ENCODE results near the gene ACYP1.

The ACYP1 gene

GRCh38 chr14:75088566-75089373 lies 24.9 kb upstream of the ACYP1 start:
- Histone ChIP-seq H3K36me3 (ENCODE audit: control insufficient read depth in 1 of 2, insufficient read depth in 2 of 2, low read length in 2 of 2) (peaks cover 43 to 71% of the 10 kb centered on the region in 2 donors), H3K27me3 (ENCODE audit: low read depth, low read length) (no peaks in the 10 kb centered on the region), H3K4me3 (ENCODE audit: low read depth in 1 of 2, low read length in 2 of 2) (no peak overlapping the region), H3K9me3 (ENCODE audit: control insufficient read depth in 1 of 2, low read length in 2 of 2) (no peaks in the 10 kb centered on the region), H3K4me1 (ENCODE audit: control insufficient read depth in 1 of 2, insufficient read depth in 2 of 2, low read length in 2 of 2) (no peaks in the 10 kb centered on the region), H3K27ac (ENCODE audit: low read length) (no peak overlapping the region)

GRCh38 chr14:75088153-75088552 lies 24.3 kb upstream of the ACYP1 start:
- Histone ChIP-seq H3K4me3 (ENCODE audit: low read depth in 1 of 2, low read length in 2 of 2) (no peak overlapping the region), H3K27me3 (ENCODE audit: low read depth, low read length) (no peaks in the 10 kb centered on the region), H3K9me3 (ENCODE audit: control insufficient read depth in 1 of 2, low read length in 2 of 2) (no peaks in the 10 kb centered on the region), H3K4me1 (ENCODE audit: control insufficient read depth in 1 of 2, insufficient read depth in 2 of 2, low read length in 2 of 2) (no peaks in the 10 kb centered on the region), H3K27ac (ENCODE audit: low read length) (no peak overlapping the region), H3K36me3 (ENCODE audit: control insufficient read depth in 1 of 2, insufficient read depth in 2 of 2, low read length in 2 of 2) (peaks cover 46 to 74% of the 10 kb centered on the region in 2 donors)

DNA sequence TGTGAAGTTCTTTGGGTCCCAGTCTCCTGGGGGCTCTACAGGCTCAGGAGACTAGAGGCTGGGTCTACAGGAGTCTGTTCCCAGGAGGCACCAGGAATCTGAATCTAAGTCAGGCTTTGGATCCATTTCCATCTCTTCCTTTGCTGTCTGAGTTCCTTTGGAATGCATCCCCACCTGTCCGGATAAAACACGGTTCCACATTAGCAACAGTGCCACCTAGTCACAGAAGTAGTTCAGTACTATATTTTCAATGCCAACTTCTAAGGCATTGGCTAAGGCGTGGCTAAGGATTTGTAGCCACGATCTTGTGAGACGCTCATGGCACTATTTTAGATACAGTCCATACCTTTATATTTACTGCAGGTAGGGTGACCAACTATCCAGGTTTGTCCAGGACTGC lies 20.7 kb upstream of the ACYP1 start:
- H3K27ac ChIP-seq (ENCODE audit: low read length) = no peak overlapping the region
- H3K4me3 ChIP-seq (ENCODE audit: low read depth in 1 of 2, low read length in 2 of 2) = no peak overlapping the region
- H3K9me3 ChIP-seq (ENCODE audit: control insufficient read depth in 1 of 2, low read length in 2 of 2) = no peaks in the 10 kb centered on the region
- H3K4me1 ChIP-seq (ENCODE audit: control insufficient read depth in 1 of 2, insufficient read depth in 2 of 2, low read length in 2 of 2) = peaks cover 0 to 18% of the 10 kb centered on the region in 2 donors
- H3K36me3 ChIP-seq (ENCODE audit: control insufficient read depth in 1 of 2, insufficient read depth in 2 of 2, low read length in 2 of 2) = peaks cover 51 to 58% of the 10 kb centered on the region in 2 donors
- no peaks in the 10 kb centered on the region for H3K27me3 ChIP-seq (ENCODE audit: low read depth, low read length)

DNA sequence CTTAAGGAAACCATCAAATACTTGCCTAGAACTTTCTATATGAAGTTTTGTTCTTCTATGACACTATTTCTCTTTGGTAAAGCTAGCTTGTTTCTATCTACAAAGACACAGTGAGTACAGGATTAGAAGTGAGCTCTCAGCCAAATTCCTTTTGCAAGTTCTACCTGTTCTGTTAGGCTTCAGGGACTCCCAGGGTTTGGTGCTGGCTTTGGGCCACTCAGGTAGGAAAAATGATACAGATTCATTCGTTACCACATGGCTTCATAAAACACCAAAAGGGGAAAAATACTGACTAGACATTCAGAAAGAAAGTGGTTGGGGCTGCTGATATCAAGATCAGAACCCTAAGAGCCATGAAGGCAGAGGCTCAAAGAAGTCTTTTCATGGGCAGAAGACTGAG lies 19.4 kb upstream of the ACYP1 start:
- Histone ChIP-seq H3K27me3 (ENCODE audit: low read depth, low read length) (no peaks in the 10 kb centered on the region), H3K9me3 (ENCODE audit: control insufficient read depth in 1 of 2, low read length in 2 of 2) (no peaks in the 10 kb centered on the region), H3K4me3 (ENCODE audit: low read depth in 1 of 2, low read length in 2 of 2) (no peak overlapping the region), H3K27ac (ENCODE audit: low read length) (no peak overlapping the region), H3K4me1 (ENCODE audit: control insufficient read depth in 1 of 2, insufficient read depth in 2 of 2, low read length in 2 of 2) (peaks cover 0 to 20% of the 10 kb centered on the region in 2 donors), H3K36me3 (ENCODE audit: control insufficient read depth in 1 of 2, insufficient read depth in 2 of 2, low read length in 2 of 2) (peaks cover 50 to 57% of the 10 kb centered on the region in 2 donors)

DNA sequence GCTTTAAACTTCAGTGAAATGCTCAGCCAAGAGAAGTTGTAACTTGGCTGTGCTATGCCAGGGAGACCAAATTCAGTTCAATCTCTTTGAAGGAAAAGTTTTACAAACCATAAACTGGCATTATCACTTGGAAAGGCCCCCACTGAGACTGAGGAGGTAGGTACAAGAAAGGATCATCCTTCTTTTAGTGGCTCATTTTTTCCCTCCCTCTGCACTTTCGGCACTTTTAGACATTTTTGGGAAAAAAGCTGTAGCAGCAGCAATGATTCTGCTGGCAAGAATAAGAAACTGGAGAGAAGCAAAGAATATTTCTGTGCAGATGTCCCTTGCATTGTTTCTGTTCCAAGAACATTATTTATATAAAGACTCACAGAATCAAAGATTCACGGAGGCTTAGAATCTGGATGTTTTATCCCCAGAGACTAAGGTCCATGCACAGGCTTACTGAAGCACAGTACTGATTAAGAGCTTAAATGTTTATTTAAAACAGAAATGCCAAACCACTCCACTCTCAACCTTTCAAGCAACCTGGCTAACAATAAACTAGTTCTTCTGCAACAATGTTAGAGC lies 17.9 kb upstream of the ACYP1 start:
- Histone ChIP-seq H3K4me1 (ENCODE audit: control insufficient read depth in 1 of 2, insufficient read depth in 2 of 2, low read length in 2 of 2) (peaks cover 0 to 30% of the 10 kb centered on the region in 2 donors), H3K36me3 (ENCODE audit: control insufficient read depth in 1 of 2, insufficient read depth in 2 of 2, low read length in 2 of 2) (peaks cover 34 to 42% of the 10 kb centered on the region in 2 donors), H3K9me3 (ENCODE audit: control insufficient read depth in 1 of 2, low read length in 2 of 2) (no peaks in the 10 kb centered on the region), H3K27ac (ENCODE audit: low read length) (peak overlapping the region; percentile 19), H3K4me3 (ENCODE audit: low read depth in 1 of 2, low read length in 2 of 2) (no peak overlapping the region), H3K27me3 (ENCODE audit: low read depth, low read length) (no peaks in the 10 kb centered on the region)

DNA sequence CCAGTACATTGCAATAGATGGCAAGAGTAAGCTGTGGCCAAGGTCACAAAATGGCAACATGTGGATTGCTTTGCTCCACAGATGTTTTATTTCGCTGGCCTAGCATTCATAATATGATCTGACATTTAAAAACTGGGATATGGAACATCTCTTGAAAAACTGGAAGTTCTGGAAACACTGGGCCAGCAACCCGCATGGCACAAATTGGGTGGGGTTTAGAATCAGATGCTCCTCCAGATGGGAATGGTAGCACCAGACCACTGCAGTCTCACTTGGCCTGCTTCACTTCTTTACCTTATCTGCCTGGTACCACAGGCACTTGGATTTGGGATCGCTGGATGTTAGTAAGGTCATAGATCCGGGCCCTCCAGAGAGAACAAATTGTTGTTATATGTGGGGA lies 15.7 kb upstream of the ACYP1 start:
- H3K27ac ChIP-seq (ENCODE audit: low read length) = no peak overlapping the region
- H3K36me3 ChIP-seq (ENCODE audit: control insufficient read depth in 1 of 2, insufficient read depth in 2 of 2, low read length in 2 of 2) = peaks cover 21 to 25% of the 10 kb centered on the region in 2 donors
- no peaks in the 10 kb centered on the region for H3K9me3 ChIP-seq (ENCODE audit: control insufficient read depth in 1 of 2, low read length in 2 of 2)
- H3K4me1 ChIP-seq (ENCODE audit: control insufficient read depth in 1 of 2, insufficient read depth in 2 of 2, low read length in 2 of 2) = peaks cover 0 to 31% of the 10 kb centered on the region in 2 donors
- H3K27me3 ChIP-seq (ENCODE audit: low read depth, low read length) = no peaks in the 10 kb centered on the region
- no peak overlapping the region for H3K4me3 ChIP-seq (ENCODE audit: low read depth in 1 of 2, low read length in 2 of 2)

GRCh38 chr14:75077794-75078193 lies 14.0 kb upstream of the ACYP1 start:
- Histone ChIP-seq H3K27ac (ENCODE audit: low read length) (no peak overlapping the region), H3K9me3 (ENCODE audit: control insufficient read depth in 1 of 2, low read length in 2 of 2) (no peaks in the 10 kb centered on the region), H3K27me3 (ENCODE audit: low read depth, low read length) (no peaks in the 10 kb centered on the region), H3K4me3 (ENCODE audit: low read depth in 1 of 2, low read length in 2 of 2) (no peak overlapping the region), H3K4me1 (ENCODE audit: control insufficient read depth in 1 of 2, insufficient read depth in 2 of 2, low read length in 2 of 2) (peaks cover 0 to 34% of the 10 kb centered on the region in 2 donors), H3K36me3 (ENCODE audit: control insufficient read depth in 1 of 2, insufficient read depth in 2 of 2, low read length in 2 of 2) (peaks cover 4 to 7% of the 10 kb centered on the region in 2 donors)

GRCh38 chr14:75070383-75070782 lies 6.6 kb upstream of the ACYP1 start:
- Histone ChIP-seq H3K4me3 (ENCODE audit: low read depth in 1 of 2, low read length in 2 of 2) (peak overlapping the region; percentile 57 to 85), H3K27ac (ENCODE audit: low read length) (peak overlapping the region; percentile 89), H3K27me3 (ENCODE audit: low read depth, low read length) (no peaks in the 10 kb centered on the region), H3K9me3 (ENCODE audit: control insufficient read depth in 1 of 2, low read length in 2 of 2) (no peaks in the 10 kb centered on the region), H3K36me3 (ENCODE audit: control insufficient read depth in 1 of 2, insufficient read depth in 2 of 2, low read length in 2 of 2) (no peaks in the 10 kb centered on the region), H3K4me1 (ENCODE audit: control insufficient read depth in 1 of 2, insufficient read depth in 2 of 2, low read length in 2 of 2) (peaks cover 8 to 20% of the 10 kb centered on the region in 2 donors)

- Histone ChIP-seq H3K4me1 (ENCODE audit: control insufficient read depth in 1 of 2, insufficient read depth in 2 of 2, low read length in 2 of 2) (peaks cover 8 to 20% of the 10 kb centered on the region in 2 donors), H3K36me3 (ENCODE audit: control insufficient read depth in 1 of 2, insufficient read depth in 2 of 2, low read length in 2 of 2) (no peaks in the 10 kb centered on the region), H3K27ac (ENCODE audit: low read length) (peak overlapping the region; percentile 89), H3K4me3 (ENCODE audit: low read depth in 1 of 2, low read length in 2 of 2) (peak overlapping the region; percentile 57 to 85), H3K9me3 (ENCODE audit: control insufficient read depth in 1 of 2, low read length in 2 of 2) (no peaks in the 10 kb centered on the region), H3K27me3 (ENCODE audit: low read depth, low read length) (no peaks in the 10 kb centered on the region)
These were observed 6.0 kb upstream of the ACYP1 start for GRCh38 chr14:75069811-75070145.

GRCh38 chr14:75069121-75069810 lies 5.4 kb upstream of the ACYP1 start, which contains the start of gene ZC2HC1C:
Gene ZC2HC1C, plus strand, starts transcription at chr14:75069641. Its CDS starts 933 bp downstream, at chr14:75070574.
- H3K27ac ChIP-seq (ENCODE audit: low read length) = peak within 1 kb of the TSS; percentile 89
- no peaks in the 10 kb centered on the region for H3K9me3 ChIP-seq (ENCODE audit: control insufficient read depth in 1 of 2, low read length in 2 of 2)
- H3K27me3 ChIP-seq (ENCODE audit: low read depth, low read length) = no peaks in the 10 kb centered on the region
- no peaks in the 10 kb centered on the region for H3K36me3 ChIP-seq (ENCODE audit: control insufficient read depth in 1 of 2, insufficient read depth in 2 of 2, low read length in 2 of 2)
- H3K4me3 ChIP-seq (ENCODE audit: low read depth in 1 of 2, low read length in 2 of 2) = peak within 1 kb of the TSS; percentile 57 to 85
- H3K4me1 ChIP-seq (ENCODE audit: control insufficient read depth in 1 of 2, insufficient read depth in 2 of 2, low read length in 2 of 2) = peaks cover 8 to 20% of the 10 kb centered on the region in 2 donors

Data from muscle layer of duodenum (tissue), 2 donors.